HG02885 (cell line): Measurements from ENCODE around the gene CLEC18B.
A peak's percentile ranks its signal among the peaks of the same experiment; 100 is the strongest.
"Not testable (repeated sequence)": the region's sequence is repeated elsewhere in the genome, so short reads cannot be mapped to it uniquely, and the experiment has no call there.

Experiments used
- ATAC-seq: cut with Tn5 transposase; IDR thresholded peaks from one replicate; pipeline ENCODE4 v1.9.1; 2021; ENCODE audit warnings: mild to moderate bottlenecking; ENCODE audit not compliant: unreplicated experiment, poor library complexity

Gene CLEC18B

DNA sequence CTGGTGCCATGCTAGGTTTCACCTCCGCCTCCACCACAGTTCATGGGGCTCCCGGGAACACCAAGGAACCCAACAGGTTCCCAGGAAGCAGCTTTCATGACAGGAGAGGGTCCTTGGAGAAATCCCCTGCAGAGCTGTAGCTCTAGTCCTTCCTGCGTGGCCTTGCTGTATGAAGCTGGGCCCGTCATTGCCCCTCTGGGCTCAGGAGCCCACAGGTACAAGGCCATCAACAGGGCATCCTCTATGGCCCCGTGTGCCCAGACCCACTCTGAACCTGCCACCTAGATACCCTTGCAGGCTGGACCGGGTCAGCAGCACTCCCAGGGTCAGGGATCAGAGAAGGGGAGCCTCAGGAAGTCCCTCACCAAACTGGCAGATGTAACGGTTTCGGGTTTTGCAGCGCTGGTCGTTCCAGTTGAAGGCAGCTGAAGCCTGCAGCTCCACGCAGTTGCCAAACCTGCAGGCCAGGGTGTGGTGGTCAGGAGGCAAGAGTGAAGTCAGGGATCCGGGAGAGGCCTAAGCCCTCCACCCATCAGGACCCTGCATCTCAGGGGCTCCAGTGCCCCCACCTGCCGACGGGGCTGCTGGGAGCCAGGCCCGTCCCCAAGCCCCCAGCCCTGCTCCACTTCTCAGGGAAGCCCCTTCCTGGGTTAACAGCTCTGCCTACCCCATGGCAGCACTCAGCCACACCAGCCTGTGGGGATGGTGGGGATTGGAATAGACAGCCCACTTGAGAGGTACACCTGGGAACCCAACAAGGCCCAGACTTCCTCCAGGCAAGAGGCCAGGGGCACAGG, 11.9 kb downstream of the CLEC18B start:
- ATAC-seq, result not testable (repeated sequence)

DNA sequence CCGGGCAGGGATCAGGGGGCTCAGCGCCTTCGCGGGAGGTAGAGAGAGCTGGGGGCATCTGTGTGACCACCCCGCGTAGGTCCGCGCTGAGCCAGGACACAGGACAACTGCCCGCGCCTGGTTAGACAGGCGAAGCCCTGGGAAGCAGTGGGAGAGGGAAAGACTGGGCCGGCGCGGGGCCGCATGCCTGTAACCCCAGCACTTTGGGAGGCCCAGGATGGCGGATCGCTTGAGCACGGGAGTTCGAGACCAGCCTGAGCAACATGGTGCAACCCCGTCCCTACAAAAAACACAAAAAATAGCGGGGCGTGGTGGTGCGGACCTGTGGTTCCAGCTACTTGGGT, 13.9 kb downstream of the CLEC18B start:
- ATAC-seq, result not testable (repeated sequence)

DNA sequence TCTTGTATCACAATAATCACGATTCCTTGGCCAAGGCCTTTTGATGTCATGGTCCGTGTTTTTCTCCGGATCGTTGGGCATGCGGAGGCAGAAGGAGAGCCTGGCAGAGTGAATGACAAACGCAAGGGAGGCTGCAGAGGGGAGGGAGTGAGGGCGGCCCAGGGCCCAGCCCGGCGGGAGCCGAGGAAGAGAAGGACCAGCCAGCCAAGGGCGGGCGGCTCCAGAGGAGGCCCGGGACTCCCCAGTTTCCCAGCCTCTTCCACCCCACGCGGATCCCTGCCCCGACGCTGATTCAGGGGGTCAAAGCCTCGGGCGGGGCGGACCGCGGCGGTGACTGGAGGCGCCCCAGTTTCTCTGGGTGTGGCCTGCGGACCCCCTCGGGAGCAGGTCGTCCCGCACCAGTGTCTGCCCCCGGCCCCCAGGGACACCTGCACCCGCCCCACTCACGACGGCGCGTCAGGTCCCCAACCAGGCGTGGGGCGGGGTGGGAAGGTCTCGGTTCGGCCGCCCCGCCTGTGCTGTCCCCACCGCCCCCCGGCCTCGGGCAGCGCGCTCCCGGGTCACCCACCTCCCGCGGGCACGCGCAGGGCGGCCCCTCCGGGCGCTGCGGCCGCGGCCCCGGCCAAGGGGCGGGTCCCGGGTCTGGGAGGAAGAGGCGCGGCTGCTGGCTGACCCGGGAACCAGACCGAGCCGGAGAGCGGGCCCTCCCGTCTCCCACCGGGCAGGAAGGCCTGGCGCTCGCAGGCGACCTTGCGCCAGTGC, 14.5 kb downstream of the CLEC18B start:
- not testable (repeated sequence) for ATAC-seq

DNA sequence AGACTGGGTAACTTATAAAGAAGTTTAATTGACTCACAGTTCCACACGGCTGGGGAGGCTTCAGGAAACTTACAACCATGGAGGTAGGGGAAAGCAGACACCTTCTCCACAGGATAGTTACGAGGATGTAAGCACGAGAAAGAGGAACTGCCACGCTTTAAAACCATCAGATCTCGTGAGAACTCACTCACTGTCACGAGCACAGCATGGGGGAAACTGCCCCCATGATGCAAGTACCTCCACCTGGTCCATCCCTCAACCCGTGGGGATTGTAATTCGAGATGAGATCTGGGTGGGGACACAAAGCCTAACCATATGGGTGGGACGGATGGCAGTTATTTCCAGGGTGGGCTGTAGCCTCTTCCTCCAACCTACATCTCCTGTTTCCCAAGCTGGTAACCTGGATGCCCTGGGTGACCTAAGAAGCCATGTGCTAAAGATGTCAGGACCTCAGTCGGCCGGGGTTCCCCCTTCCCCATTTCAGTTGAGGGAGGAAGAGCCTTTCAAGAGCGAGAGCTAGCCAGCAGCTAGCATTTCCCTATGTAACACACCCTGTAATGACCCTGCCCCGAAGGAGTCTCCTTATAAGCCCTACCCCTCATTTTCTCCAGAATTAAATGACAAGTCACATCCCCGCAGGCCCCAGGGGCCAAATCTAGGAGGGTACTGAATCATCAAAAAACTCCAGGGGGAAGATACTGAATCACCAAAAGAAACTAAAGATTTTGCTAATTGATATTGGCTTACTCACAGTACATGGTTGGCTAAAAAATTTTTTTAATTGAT, 16.9 kb downstream of the CLEC18B start:
- not testable (repeated sequence) for ATAC-seq

GRCh38 chr16:74400238-74400637, 21.0 kb downstream of the CLEC18B start:
- not testable (repeated sequence) for ATAC-seq

DNA sequence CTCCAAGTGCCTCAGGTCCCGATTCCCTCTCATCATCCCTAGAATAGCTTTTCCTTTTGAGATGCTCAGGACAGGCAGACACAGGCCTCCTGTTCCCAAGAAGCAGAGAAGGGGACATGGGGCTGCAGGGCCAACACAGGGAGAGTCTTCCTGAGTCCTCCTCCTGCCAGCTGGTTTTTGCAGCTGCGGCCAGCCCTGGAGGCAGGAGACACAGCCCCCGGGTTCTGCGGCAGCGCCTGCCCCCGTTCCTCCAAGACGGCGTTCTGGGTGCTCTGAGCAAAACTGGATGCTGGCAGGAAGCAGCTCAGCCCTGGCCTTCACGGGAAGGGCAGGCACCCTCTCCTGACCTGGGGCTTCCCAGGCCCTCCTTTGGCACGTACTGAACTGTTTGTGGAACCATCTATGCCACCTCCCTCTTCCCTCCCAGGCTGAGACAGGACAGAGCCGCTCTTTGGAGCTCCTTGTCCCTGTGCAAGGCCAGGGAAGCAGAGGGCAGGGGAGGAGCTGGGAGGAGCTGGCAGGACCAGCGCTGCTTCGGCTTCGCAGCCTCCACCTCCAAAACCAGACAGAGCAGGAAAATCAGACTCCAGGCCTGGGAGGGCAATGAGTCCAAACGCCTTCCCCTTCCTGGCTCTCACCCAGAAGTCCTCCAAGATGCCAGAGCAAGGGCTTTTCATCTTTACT, 22.9 kb downstream of the CLEC18B start:
- ATAC-seq, result not testable (repeated sequence)

- ATAC-seq, result not testable (repeated sequence)
Observed at GRCh38 chr16:74396521-74397017, 24.7 kb downstream of the CLEC18B start.

DNA sequence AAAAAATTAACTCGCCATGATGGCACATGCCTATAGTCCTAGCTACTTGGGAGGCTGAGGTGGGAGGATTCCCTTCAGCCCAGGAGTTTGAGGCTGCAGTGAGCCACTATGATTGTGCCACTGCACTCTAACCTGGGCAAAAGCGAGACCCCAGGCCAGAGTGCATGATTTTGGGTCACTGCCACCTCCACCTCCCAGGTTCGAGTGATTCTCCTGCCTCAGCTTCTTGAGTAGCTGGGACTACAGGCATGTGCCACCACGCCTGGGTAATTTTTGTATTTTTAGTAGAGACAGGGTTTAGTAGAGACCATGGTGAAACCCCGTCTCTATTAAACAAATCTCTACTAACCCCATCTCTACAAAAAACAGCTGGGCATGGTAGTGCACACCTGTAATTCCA, 26.7 kb downstream of the CLEC18B start:
- ATAC-seq, result not testable (repeated sequence)

DNA sequence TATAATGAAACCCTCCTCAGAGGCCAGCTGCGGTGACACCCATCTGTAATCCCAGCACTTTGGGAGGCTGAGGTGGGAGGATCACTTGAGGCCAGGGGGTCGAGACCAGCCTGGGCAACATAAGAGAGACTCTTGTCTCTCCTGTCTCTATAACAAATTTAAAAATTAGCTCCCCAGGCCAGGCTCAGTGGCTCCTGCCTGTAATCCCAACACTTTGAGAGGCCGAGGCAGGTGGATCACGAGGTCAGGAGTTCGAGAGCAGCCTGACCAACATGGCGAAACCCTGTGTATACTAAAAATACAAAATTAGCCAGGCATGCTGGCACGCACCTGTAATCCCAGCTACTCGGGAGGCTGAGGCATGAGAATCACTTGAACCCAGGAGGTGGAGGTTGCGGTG, 27.1 kb downstream of the CLEC18B start:
- ATAC-seq, result not testable (repeated sequence)

GRCh38 chr16:74391454-74392050, 29.7 kb downstream of the CLEC18B start:
- ATAC-seq, result not testable (repeated sequence)

GRCh38 chr16:74382339-74383034, 38.8 kb downstream of the CLEC18B start:
- not testable (repeated sequence) for ATAC-seq

DNA sequence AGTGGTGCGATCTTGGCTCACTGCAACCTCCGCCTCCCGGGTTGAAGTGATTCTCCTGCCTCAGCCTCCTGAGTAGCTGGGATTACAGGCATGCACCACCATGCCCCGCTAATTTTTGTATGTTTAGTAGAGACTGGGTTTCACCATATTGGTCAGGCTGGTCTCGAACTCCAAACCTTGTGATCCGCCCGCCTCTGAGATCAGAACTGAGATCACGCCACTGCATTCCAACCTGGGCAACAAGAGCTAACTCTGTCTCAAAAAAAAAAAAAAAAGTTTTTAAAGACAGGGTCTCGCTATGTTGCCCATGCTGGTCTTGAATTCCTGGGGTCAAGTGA, 47.5 kb downstream of the CLEC18B start:
- not testable (repeated sequence) for ATAC-seq

DNA sequence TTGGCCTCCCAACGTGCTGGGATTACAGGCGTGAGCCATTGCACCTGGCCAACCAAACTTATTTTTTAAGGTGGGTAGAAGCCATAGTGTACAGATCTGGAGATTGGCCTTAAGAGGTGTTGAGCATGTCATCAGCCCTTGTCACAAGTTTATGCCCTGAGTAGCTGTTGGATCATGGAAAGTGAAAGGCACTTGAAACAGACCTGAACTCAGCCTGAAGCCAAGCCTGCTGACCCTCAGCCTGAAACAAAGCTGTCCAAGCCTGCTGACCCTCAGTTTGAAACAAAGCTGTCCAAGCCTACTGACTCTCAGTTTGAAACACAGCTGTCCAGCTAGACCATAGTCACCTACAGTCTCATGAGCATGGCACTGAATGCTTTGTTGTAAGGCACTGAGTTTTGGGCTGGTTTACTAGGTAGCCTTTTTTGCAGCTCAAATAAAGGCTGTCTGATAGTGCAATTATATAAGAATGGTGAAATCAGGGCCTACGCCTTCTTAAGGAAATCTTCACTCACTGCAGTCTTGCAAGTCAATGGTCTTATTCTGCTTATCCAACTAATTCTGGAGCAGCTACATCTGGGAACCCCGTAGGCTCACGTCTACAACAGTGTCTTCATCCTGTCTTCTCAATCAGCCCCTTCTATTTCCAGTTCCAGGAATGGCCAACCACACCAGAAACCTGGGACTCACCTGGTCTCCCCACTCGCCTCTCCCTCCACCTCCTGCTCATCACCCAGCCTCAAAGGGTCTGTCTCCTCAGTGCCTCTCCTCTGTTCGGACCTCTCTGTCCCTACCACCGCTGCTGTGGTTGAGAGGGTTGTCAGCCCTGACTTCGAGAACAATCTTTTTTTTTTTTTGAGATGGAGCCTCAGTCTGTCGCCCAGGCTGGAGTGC, 48.1 kb downstream of the CLEC18B start:
- ATAC-seq, result no peak

DNA sequence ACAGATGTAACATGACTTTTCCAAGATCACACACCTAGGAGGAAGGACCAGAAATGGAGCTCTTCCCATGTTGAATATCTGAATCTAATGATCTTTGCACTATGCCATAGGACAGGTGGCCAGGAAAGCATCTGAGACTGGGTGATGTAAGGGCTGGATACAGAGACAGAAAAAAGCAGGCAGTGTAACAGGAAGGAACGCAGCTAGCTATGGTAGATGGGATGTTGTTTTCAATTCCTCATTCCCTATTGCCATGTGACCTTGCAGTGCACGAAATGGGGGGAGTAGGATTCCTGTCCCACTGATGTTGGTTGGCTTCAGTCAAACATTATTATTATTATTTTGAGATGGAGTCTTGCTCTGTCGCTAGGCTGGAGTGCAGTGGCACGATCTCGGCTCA, 48.9 kb downstream of the CLEC18B start:
- ATAC-seq, result no peak

GRCh38 chr16:74370338-74371135, 50.7 kb downstream of the CLEC18B start:
- ATAC-seq, result not testable (repeated sequence)

DNA sequence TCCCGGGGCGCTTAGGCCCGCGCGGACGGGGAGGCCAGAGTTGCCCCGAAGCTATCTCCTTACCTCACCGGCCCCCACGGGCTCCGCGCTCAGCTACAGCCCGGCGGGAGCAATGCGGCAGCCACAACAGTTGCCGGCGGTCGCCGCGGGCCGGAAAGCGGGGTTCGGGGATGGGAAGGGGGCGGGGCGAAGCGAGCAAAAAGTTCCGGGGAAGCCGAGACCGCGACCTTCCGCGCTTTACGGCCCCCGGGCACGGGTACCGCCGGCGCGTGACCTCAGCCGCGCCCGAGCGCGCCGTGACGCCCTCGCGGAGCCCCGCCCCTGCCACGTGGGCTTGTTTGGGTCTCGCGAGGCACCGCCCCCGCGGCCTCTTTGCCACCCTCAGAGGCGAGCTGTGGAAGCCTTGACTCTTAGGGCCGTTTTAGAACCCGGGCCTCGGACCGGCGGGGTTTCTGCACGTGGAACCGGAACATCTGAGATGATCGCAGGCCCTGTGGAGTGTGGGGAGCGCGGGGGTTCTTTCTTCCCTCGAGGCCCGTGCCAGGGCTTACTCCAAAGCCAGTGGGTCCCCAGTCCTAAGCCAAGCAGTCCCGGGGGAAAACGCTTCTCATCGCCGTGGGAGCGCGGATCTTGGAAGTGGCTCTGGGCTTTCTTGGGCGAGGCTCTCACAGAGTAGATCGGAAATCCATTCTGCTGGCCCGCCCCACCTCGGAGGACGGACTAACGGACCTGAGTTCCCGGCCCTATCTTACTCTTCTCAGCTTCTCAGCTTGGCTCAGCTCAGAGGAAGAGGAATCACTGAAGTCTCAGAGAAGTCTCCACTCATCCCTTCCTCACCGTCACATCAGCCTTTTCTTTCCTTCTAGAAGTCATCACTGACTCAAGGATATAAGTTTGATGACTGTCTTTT, 53.0 kb downstream of the CLEC18B start:
- peak; percentile 96 for ATAC-seq
